Measurements from ENCODE around the gene PLCL1.

PLCL1 gene

GRCh38 chr2:198102120-198102519 is 297.7 kb downstream of the PLCL1 start:
- no peak for DNase-seq (ENCODE audit: low spot score)
- FAIRE-seq: no peak

- FAIRE-seq: no peak
These were observed 298.5 kb downstream of the PLCL1 start for GRCh38 chr2:198102856-198103255.

GRCh38 chr2:198106621-198107385 is 302.4 kb downstream of the PLCL1 start:
- no peak for DNase-seq (ENCODE audit: low spot score)
- no peak for FAIRE-seq

More at GRCh38 chr2:198102856-198103255, 298.5 kb downstream of the PLCL1 start:
- DNase-seq (ENCODE audit: low spot score): no peak

- FAIRE-seq: no peak
- no peak for DNase-seq (ENCODE audit: low spot score)
These were observed 308.9 kb downstream of the PLCL1 start for GRCh38 chr2:198113316-198113715.

- DNase-seq (ENCODE audit: low spot score) (no peak), FAIRE-seq (no peak)
These were observed 309.7 kb downstream of the PLCL1 start for GRCh38 chr2:198114064-198114463.

- DNase-seq (ENCODE audit: low spot score) (no peak), FAIRE-seq (no peak)
These were observed 310.8 kb downstream of the PLCL1 start for GRCh38 chr2:198115201-198115600.

- DNase-seq (ENCODE audit: low spot score): no peak
- FAIRE-seq: no peak
These were observed 312.4 kb downstream of the PLCL1 start for GRCh38 chr2:198116756-198117155.

- FAIRE-seq (no peak), DNase-seq (ENCODE audit: low spot score) (no peak)
These were observed 313.1 kb downstream of the PLCL1 start for GRCh38 chr2:198117406-198118041.

- no peak for FAIRE-seq
- DNase-seq (ENCODE audit: low spot score): no peak
These were observed 323.2 kb downstream of the PLCL1 start for GRCh38 chr2:198127627-198128026.

GRCh38 chr2:198129609-198130008 is 325.2 kb downstream of the PLCL1 start:
- FAIRE-seq (no peak), DNase-seq (ENCODE audit: low spot score) (no peak)

GRCh38 chr2:198134293-198134955 is 330.0 kb downstream of the PLCL1 start:
- DNase-seq (ENCODE audit: low spot score) (no peak), FAIRE-seq (no peak)

- FAIRE-seq (no peak), DNase-seq (ENCODE audit: low spot score) (no peak)
These were observed 331.1 kb downstream of the PLCL1 start for GRCh38 chr2:198135481-198135934.

- FAIRE-seq: no peak
- DNase-seq (ENCODE audit: low spot score): no peak
These were observed 331.7 kb downstream of the PLCL1 start for GRCh38 chr2:198136142-198136541.

- FAIRE-seq (no peak), DNase-seq (ENCODE audit: low spot score) (no peak)
These were observed 333.3 kb downstream of the PLCL1 start for GRCh38 chr2:198137733-198138132.

GRCh38 chr2:198141726-198142125 is 337.3 kb downstream of the PLCL1 start:
- no peak for FAIRE-seq
- no peak for DNase-seq (ENCODE audit: low spot score)

GRCh38 chr2:198143156-198143555 is 338.8 kb downstream of the PLCL1 start:
- FAIRE-seq (no peak), DNase-seq (ENCODE audit: low spot score) (no peak)

- FAIRE-seq (no peak), DNase-seq (ENCODE audit: low spot score) (no peak)
These were observed 339.4 kb downstream of the PLCL1 start for GRCh38 chr2:198143793-198144192.

GRCh38 chr2:198144660-198145059 is 340.3 kb downstream of the PLCL1 start:
- no peak for FAIRE-seq

GRCh38 chr2:198146346-198146940 is 342.1 kb downstream of the PLCL1 start:
- FAIRE-seq: no peak
- no peak for DNase-seq (ENCODE audit: low spot score)

More at GRCh38 chr2:198144660-198145059, 340.3 kb downstream of the PLCL1 start:
- no peak for DNase-seq (ENCODE audit: low spot score)

- no peak for DNase-seq (ENCODE audit: low spot score)
- FAIRE-seq: no peak
These were observed 352.9 kb downstream of the PLCL1 start for GRCh38 chr2:198157314-198157713.

GRCh38 chr2:198161151-198161550 is 356.8 kb downstream of the PLCL1 start:
- FAIRE-seq: no peak
- no peak for DNase-seq (ENCODE audit: low spot score)

- FAIRE-seq (no peak), DNase-seq (ENCODE audit: low spot score) (no peak)
These were observed 357.9 kb downstream of the PLCL1 start for GRCh38 chr2:198162276-198162675.

All from urothelium cell line (cell line).